Measurements from ENCODE around the gene PTPRB. TPM values are rescaled to one million over a fixed set of nuclear protein-coding genes. Genes with fewer than 3 reads are reported as not detected.

Gene PTPRB
- total and polyA plus RNA-seq, 2 donors (not counting 1 experiment from before 2014, with no cell fraction given), result 0.01 TPM; not detected in 1

GRCh38 chr12:70467476-70467875 lies 169.8 kb downstream of the PTPRB start:
- Histone ChIP-seq H4K20me1 (ENCODE audit: control insufficient read depth, insufficient read depth, low read length, poor library complexity, severe bottlenecking) (no peaks in the 10 kb centered on the region), H3K79me2 (ENCODE audit: control insufficient read depth, insufficient read depth, low read length) (no peaks in the 10 kb centered on the region), H3K4me3 (ENCODE audit: control extremely low read depth in 1 of 5, extremely low read depth in 1 of 5, insufficient read depth in 1 of 5, low read depth in 2 of 5, low read length in 4 of 5) (no peak overlapping the region), H3K4me2 (replicated peaks; ENCODE audit: low read depth, low read length, poor library complexity, severe bottlenecking) (no peak overlapping the region), H3K27ac (ENCODE audit: low read length in 2 of 2) (no peak overlapping the region), H3K4me1 (ENCODE audit: control insufficient read depth in 2 of 2, insufficient read depth in 2 of 2, low read length in 2 of 2) (no peaks in the 10 kb centered on the region), H2AFZ (ENCODE audit: insufficient read depth, low read depth, low read length, poor library complexity, severe bottlenecking) (no peak overlapping the region), H3K9me3 (ENCODE audit: control extremely low read depth in 1 of 3, control insufficient read depth in 2 of 3, insufficient read depth in 1 of 3, low read length in 2 of 3) (peaks cover 0 to 13% (median 9%) of the 10 kb centered on the region in 3 donors), H3K9ac (ENCODE audit: low read length) (no peak overlapping the region), H3K36me3 (replicated peaks in 1 of 2; ENCODE audit: control extremely low read depth in 1 of 2, control insufficient read depth in 1 of 2, extremely low read depth in 1 of 2, insufficient read depth in 2 of 2, low read length in 1 of 2) (no peaks in the 10 kb centered on the region), H3K27me3 (replicated peaks in 1 of 4; ENCODE audit: control extremely low read depth in 1 of 4, control insufficient read depth in 3 of 4, insufficient read depth in 4 of 4, low read length in 3 of 4) (no peaks in the 10 kb centered on the region)
- Mint-ChIP-seq H3K27ac (no peak overlapping the region), H3K4me1 (peaks cover 3% of the 10 kb centered on the region), H3K4me3 (no peak overlapping the region), H3K9me3 (ENCODE audit: insufficient read depth) (peaks cover 3% of the 10 kb centered on the region), H3K27me3 (no peaks in the 10 kb centered on the region)
- intact Hi-C loops (cut with micrococcal nuclease), result no loop called here
- no CpG with 5 or more reads among the region's 2 CpGs for WGBS (ENCODE audit: insufficient coverage)
- ChIA-PET CTCF (no interaction called here), POLR2A (no interaction called here)
- ATAC-seq (ENCODE audit: low read depth) (no peak), DNase-seq (no peak)
- TF ChIP-seq EZH2 (IDR thresholded peaks at IDR 0.05; ENCODE audit: borderline replicate concordance, insufficient read depth, low read depth, low read length, poor library complexity, severe bottlenecking) (no peak), CTCF (IDR thresholded peaks at IDR 0.05) (no peak)

- no peak overlapping the region for H3K9ac ChIP-seq (ENCODE audit: low read length)
- peaks cover 0 to 13% (median 9%) of the 10 kb centered on the region in 3 donors for H3K9me3 ChIP-seq (ENCODE audit: control extremely low read depth in 1 of 3, control insufficient read depth in 2 of 3, insufficient read depth in 1 of 3, low read length in 2 of 3)
- no peaks in the 10 kb centered on the region for H3K27me3 ChIP-seq (replicated peaks in 1 of 4; ENCODE audit: control extremely low read depth in 1 of 4, control insufficient read depth in 3 of 4, insufficient read depth in 4 of 4, low read length in 3 of 4)
- no peak for TF ChIP-seq CTCF (IDR thresholded peaks at IDR 0.05)
- TF ChIP-seq EZH2 (IDR thresholded peaks at IDR 0.05; ENCODE audit: borderline replicate concordance, insufficient read depth, low read depth, low read length, poor library complexity, severe bottlenecking), result no peak
- no peak overlapping the region for H3K27ac Mint-ChIP-seq
- no peak overlapping the region for H3K27ac ChIP-seq (ENCODE audit: low read length in 2 of 2)
- H3K4me1 Mint-ChIP-seq, result peaks cover 2% of the 10 kb centered on the region
- H3K4me1 ChIP-seq (ENCODE audit: control insufficient read depth in 2 of 2, insufficient read depth in 2 of 2, low read length in 2 of 2), result no peaks in the 10 kb centered on the region
- CTCF ChIA-PET, result interaction anchor here (0.6 kb wide), 1 partner anchor 1278 kb away, joined by 3 read pairs; no protein-coding TSS in a partner anchor
- no peaks in the 10 kb centered on the region for H3K36me3 ChIP-seq (replicated peaks in 1 of 2; ENCODE audit: control extremely low read depth in 1 of 2, control insufficient read depth in 1 of 2, extremely low read depth in 1 of 2, insufficient read depth in 2 of 2, low read length in 1 of 2)
- ATAC-seq (ENCODE audit: low read depth) (no peak), DNase-seq (no peak)
- H3K79me2 ChIP-seq (ENCODE audit: control insufficient read depth, insufficient read depth, low read length), result no peaks in the 10 kb centered on the region
- POLR2A ChIA-PET, result no interaction called here
- no peak overlapping the region for H3K4me3 ChIP-seq (ENCODE audit: control extremely low read depth in 1 of 5, extremely low read depth in 1 of 5, insufficient read depth in 1 of 5, low read depth in 2 of 5, low read length in 4 of 5)
- intact Hi-C loops (cut with micrococcal nuclease), result no loop called here
- no peak overlapping the region for H3K4me3 Mint-ChIP-seq
- no peak overlapping the region for H3K4me2 ChIP-seq (replicated peaks; ENCODE audit: low read depth, low read length, poor library complexity, severe bottlenecking)
- peaks cover 3% of the 10 kb centered on the region for H3K9me3 Mint-ChIP-seq (ENCODE audit: insufficient read depth)
- H2AFZ ChIP-seq (ENCODE audit: insufficient read depth, low read depth, low read length, poor library complexity, severe bottlenecking), result no peak overlapping the region
- no peaks in the 10 kb centered on the region for H3K27me3 Mint-ChIP-seq
- 91% methylated on average over 2 of the region's 2 CpGs for WGBS (ENCODE audit: insufficient coverage)
- no peaks in the 10 kb centered on the region for H4K20me1 ChIP-seq (ENCODE audit: control insufficient read depth, insufficient read depth, low read length, poor library complexity, severe bottlenecking)
These were observed 170.5 kb downstream of the PTPRB start for GRCh38 chr12:70466753-70467152.
